GM18870 (cell line): ENCODE data around the gene S100A16.

Experiments
- ATAC-seq: cut with Tn5 transposase; IDR thresholded peaks from one replicate; pipeline ENCODE4 v1.9.1; 2021; ENCODE audit warnings: moderate library complexity; ENCODE audit not compliant: unreplicated experiment

Gene S100A16

DNA sequence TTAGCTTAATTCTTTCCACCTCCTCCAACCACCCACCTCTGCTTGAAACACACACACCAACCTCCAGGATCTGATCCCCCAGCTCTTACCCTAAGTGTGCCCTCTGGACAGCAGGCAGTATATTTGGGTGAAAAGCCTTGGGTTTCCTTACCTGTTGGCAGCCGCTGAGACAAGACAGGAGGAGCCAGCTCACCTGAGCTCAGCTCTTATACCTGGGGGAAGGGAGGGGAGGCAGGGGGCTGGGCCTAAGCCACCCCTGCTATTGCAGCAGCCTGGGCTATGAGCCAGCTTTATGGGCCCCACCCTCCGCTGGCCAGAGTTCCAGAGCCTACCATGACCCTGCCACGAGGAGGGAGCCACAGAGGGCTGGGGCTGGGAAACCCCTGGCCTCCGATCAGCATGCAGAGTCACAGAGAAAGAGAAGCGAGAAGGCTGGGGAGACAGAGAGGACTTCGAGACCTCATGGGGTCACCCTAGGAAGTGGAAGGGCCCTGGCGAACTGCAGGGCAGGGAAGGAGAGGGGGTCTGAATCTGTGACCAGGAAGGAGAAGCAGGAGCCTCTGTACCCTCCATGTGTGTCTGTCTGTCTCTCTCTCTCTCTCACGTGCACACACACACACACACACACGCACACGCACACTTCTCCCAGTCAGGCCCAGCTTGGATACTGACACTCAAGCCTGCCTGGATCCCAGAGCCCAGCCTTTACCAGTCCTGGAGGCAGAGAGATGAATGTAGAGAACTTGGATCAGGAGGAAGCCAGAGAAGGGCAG is 3.4 kb upstream of the S100A16 start, which contains the start of gene S100A14:
S100A14 (minus strand) TSS at position 182 of the 773 bp plus-strand sequence. CDS start 467 bp downstream, outside the sequence.
- no peak for ATAC-seq

DNA sequence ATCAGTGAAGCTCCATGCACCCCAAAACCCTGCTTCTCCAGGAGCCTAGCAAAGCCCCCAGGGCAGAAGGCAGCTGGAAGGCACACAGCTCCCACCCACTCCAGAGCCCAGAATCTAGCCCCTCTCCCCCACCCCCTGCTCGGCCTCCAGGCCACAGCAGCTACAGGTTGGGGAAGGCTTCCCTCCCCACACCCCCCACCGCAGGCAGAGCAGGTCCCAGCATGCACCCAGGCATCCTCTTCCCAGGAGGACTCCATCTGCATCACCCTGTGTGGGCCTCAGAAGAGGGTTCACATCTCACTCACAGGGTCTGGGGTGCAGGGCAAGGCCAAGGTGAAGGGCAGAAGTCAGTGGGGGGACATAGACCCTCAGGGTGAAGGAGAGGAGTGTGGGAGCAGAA is 2.5 kb upstream of the S100A16 start:
- no peak for ATAC-seq

- no peak for ATAC-seq
Observed at GRCh38 chr1:153614906-153615305, 2.0 kb upstream of the S100A16 start.

DNA sequence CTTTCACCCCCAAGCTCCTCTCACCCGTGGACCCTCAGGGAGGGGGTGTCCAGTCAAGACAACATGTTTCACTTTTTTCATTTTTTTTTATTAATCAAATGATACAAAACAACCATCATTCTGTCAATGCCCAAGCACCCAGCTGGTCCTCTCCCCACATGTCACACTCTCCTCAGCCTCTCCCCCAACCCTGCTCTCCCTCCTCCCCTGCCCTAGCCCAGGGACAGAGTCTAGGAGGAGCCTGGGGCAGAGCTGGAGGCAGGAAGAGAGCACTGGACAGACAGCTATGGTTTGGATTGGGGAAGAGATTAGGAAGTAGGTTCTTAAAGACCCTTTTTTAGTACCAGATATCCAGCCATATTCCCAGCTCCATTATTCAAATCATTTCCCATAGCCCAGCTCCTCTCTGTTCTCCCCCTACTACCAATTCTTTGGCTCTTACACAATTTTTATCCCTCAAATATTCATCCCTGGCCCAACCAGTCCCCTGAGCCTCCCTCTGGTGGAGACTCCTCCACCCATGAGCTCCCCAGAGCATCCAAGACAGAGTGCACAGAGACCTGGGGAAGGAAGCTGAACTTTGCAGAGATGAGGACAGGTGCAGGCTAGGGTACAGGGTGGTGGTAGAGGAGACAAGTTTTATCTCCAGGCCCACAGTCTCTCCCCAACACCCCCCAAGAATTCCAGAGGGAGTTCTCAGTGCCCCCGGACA is 1.4 kb upstream of the S100A16 start:
- no peak for ATAC-seq

DNA sequence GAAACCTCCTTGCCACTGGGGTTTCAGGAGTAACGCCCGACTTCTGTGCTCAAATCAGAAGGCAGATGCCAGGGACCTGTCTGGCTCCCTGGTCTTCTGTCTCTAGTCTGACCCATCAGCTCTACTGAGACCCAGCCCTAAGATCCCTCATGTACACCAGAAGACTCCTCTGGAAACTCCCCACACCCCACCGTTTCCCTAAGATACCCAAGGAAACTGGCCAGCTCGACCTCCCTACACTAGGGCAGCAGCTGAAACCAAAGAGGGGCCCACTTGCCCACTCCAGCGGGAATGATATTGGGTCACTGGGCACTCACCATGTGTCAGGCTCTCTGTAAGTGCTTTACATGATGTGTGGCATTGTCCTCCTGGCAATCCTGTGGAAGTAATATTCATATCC is 469 bp upstream of the S100A16 start:
- no peak for ATAC-seq

GRCh38 chr1:153612111-153612754 is 704 bp downstream of the S100A16 start:
- no peak for ATAC-seq

DNA sequence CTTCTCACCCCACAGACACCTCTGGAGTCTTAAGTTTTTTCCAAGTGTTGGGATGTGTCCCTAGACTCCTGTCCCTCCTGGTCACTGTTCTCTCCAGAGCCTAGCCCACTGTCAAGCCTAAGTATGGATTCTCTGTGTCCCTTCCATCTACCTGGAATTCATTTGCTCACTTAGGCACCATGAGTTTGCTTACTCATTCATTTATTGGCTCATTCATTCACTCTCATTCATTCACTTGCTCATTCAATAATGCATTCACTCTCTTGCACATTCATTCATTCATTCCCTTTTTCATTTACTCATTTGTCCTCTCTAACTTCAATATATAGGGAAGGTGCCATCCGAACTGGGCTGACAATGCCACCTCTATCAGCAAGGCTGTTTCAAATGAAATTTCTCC is 1.6 kb downstream of the S100A16 start:
- no peak for ATAC-seq

DNA sequence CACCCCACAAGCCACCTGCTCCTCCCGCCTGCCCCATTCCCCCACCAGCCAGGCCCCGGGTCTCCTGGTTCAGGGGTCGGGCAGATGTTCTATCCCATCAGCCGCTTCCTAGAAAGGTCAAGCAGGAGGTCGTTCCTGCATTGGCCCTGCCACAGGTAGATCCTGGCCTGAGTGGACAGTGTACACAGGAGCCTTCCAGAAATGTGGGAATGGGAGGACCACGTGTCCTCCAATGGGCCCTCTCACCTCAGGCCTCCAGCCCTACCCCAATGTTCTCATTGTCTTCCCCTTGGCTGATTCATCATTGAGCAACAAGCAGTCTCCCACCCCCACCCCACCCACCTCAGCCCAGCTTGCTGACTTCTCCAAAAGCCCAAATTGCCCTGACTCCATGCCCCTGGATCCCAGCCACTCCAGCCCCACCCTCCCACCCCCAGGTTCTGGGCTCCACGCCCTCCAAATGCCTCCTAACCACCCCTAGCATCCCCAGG is 2.1 kb downstream of the S100A16 start:
- ATAC-seq = no peak

- no peak for ATAC-seq
Observed at GRCh38 chr1:153610334-153610733, 2.6 kb downstream of the S100A16 start.

DNA sequence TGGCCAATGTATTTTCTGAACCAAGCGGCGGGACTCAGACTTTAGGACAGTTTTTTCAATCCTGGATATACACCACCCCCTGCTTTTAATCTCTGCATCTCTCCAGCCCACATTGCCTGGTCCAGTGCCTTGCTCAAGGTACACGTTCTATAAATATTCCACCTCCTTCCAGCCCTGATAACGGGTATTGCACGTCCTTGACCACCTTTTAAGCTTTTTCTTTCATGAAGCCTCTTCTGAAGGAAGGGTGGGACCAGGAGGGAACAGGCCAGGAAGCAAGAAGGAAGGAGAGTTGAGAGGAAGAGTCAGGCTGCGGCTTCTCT is 3.4 kb downstream of the S100A16 start:
- ATAC-seq = no peak

GRCh38 chr1:153608742-153609584 is 4.0 kb downstream of the S100A16 start:
- no peak for ATAC-seq

- ATAC-seq = no peak
Observed at GRCh38 chr1:153608089-153608682, 4.8 kb downstream of the S100A16 start.

- ATAC-seq = no peak
Observed at GRCh38 chr1:153607381-153607780, 5.6 kb downstream of the S100A16 start.

DNA sequence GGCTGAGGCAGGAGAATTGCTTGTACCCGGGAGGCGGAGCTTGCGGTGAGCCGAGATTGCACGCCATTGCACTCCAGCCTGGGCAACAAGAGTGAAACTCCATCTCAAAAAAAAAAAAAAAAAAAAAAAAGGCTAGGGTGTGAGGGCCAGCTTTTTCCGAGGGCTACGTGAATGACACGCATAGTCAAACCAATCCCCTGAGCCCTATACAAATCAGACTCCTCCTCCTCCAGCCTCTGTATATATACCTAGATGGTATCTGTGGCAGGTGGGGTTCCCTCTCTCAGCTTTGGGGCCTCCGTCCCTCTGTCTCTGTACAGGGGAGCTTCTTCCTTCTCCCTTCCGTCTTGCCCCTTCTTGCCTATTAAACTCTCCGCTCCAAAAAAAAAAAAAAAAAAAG is 6.7 kb downstream of the S100A16 start:
- ATAC-seq = no peak

DNA sequence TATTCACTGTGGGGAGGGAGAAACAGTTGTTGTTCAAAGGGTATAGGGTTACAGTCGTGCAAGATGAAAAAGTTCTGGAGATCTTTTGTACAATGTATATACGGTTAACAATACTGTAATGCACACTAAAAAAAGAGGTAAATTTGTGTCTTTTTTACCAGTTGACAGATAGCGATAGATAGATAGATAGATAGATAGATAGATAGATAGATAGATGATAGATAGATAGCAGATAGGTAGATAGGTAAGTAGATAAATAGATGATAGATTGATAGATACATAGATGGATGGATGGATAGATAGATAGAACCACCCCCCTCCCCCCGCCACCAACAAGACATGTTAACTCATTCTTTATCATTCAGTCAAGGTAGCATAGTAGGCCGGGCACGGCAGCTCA is 10.2 kb downstream of the S100A16 start:
- no peak for ATAC-seq

DNA sequence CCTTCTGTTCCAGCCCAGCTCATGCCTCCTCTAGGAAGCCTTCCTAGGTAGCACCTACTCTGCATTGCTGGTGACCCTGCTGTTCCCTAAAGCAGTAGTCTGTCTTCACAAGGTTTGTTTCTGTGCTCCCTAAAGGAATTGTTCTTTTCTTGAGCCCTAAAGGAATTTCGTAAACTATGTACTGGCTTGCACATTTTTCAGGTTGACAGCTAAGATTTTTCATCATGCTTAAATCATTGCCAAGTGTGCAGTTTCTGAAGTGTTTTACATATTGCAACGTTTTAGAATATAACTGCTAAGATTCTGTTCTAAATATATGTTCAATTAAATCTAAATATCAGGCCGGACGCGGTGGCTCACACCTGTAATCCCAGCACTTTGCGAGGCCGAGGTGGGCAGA is 13.1 kb downstream of the S100A16 start:
- no peak for ATAC-seq

GRCh38 chr1:153598309-153599172 is 14.4 kb downstream of the S100A16 start:
- ATAC-seq = peak; percentile 92

DNA sequence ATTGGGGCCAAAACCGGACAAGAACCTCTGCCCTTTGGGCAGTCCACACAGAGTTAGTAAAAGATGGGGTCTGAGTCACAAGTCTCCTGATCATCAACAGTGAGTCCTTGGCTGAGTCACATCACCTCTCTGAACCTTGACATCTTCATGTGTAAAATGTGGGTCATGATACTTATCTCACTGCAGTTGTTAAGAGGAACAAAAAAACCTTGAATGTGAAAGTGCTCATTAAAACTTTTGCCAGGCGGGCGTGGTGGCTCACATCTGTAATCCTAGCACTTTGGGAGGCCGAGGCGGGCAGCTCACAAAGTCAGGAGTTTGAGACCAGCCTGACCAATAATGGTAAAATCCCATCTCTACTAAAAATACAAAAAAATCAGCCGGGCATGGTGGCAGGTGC is 15.7 kb downstream of the S100A16 start:
- no peak for ATAC-seq

DNA sequence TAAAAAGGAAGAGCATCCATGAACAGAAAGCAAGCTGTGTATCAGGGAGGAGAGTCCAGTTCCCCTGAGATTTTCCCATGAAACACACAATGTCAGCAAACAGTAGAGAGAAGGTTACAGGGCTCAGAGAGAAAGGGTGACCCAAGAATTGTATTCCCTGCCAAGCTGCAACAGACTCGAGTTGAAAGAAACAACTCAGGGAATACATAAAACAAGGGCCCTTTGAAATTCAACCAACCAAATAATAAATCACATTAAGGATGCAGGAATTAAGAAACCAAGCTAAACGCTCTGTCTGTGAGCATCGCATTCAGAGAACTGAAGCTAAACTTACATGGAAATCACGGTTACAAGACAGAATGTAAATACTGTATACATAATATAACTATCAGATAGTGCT is 20.2 kb downstream of the S100A16 start:
- ATAC-seq = no peak

- ATAC-seq = no peak
Observed at GRCh38 chr1:153588482-153588881, 24.5 kb downstream of the S100A16 start.
